HCT116 (cell line): ENCODE data around the gene ADK. TPM values are rescaled to one million over a fixed set of nuclear protein-coding genes. Genes with fewer than 3 reads are reported as not detected.

ENCODE experiments used
- ATAC-seq: fragments of 200-7000 bp; cut with Tn5 transposase; 2 replicates; pipeline ENCODE4 v1.9.1; 2020; ENCODE audit warnings: mild to moderate bottlenecking, moderate library complexity
- BruUV-seq: library from RNA; stranded (reverse); fragments of 400-500 nt; replicated peaks from 2 replicates; lab custom pipeline; 2021; lab: Mats Ljungman, UMichigan
- CTCF ChIA-PET: fragments of 300-600 bp; sonication (Branson Sonifier 250); formaldehyde crosslinking; loops from one replicate; lab custom pipeline; 2021; ENCODE audit warnings: antibody characterized with exemption; lab: Charles Lee
- POLR2A ChIA-PET: fragments of 300-600, 350-600 bp; sonication (Branson Sonifier 250); formaldehyde crosslinking; loops from one replicate; lab custom pipeline; 2021; ENCODE audit warnings: antibody characterized with exemption; lab: Charles Lee
- RAD21 ChIA-PET, 2 experiments: fragments of 300-600 bp; sonication (Branson Sonifier 250); formaldehyde crosslinking; loops; one replicate each; lab custom pipeline; 2023; ENCODE audit warnings: low total read pairs in 2 of 2; ENCODE audit not compliant: uncharacterized antibody in 2 of 2, unreplicated experiment in 2 of 2, low non-redundant PET in 1 of 2; lab: Charles Lee
- DNase-seq: peaks from one replicate; pipeline ENCODE4 v3.0.0-alpha.2; 2010; ENCODE audit warnings: low read depth, low spot score
- H2AFZ ChIP-seq: fragments of 200-600 bp; shearing (Covaris generic), sonication (generic); 2 replicates; pipeline ENCODE4 v1.6.1; 2017; ENCODE audit warnings: low read depth, mixed run types, mixed read lengths, antibody characterized with exemption, low read length; ENCODE audit not compliant: poor library complexity, severe bottlenecking
- H3K27ac ChIP-seq: 2 replicates; pipeline ENCODE4 v1.5.1; 2012; ENCODE audit warnings: low read depth, low read length
- H3K27me3 ChIP-seq: fragments of 200-600 bp; sonication (generic); 2 replicates; pipeline ENCODE4 v1.6.1; 2016; ENCODE audit warnings: mixed run types, low read length, mixed read lengths; ENCODE audit not compliant: insufficient read depth
- H3K36me3 ChIP-seq, 2 experiments: fragments of 200-500 bp in 1 of 2; fragments of 200-600 bp in 1 of 2; sonication (Bioruptor generic) in 1 of 2; sonication (generic) in 1 of 2; 2 replicates each; pipeline versions ENCODE4 v1.5.1 to v1.6.1; 2014 to 2016; ENCODE audit warnings: low read length in 2 of 2, inconsistent platforms in 1 of 2, mixed read lengths in 1 of 2, mixed run types in 1 of 2; ENCODE audit not compliant: insufficient read depth in 2 of 2, control insufficient read depth in 1 of 2
- H3K4me1 ChIP-seq, 2 experiments: fragments of 200-600 bp in 1 of 2; sonication (generic) in 1 of 2; 2 replicates each; pipeline versions ENCODE4 v1.5.1 to v1.6.1; 2012 to 2017; ENCODE audit warnings: low read length in 2 of 2, inconsistent platforms in 1 of 2, mild to moderate bottlenecking in 1 of 2, mixed read lengths in 1 of 2, mixed run types in 1 of 2, moderate library complexity in 1 of 2; ENCODE audit not compliant: insufficient read depth in 2 of 2, control insufficient read depth in 1 of 2
- H3K4me2 ChIP-seq: fragments of 200-600 bp; sonication (generic); 2 replicates; pipeline ENCODE4 v1.6.1; 2017; ENCODE audit warnings: mixed run types, low read length, mixed read lengths
- H3K4me3 ChIP-seq, 2 experiments: fragments of 200-600 bp in 1 of 2; sonication (generic) in 1 of 2; replicated peaks in 1 of 2; 2 replicates each; pipeline ENCODE4 v1.5.1; 2011 to 2016; ENCODE audit warnings: low read length in 2 of 2, control low read depth in 1 of 2, low read depth in 1 of 2, mild to moderate bottlenecking in 1 of 2, mixed read lengths in 1 of 2, mixed run types in 1 of 2
- H3K79me2 ChIP-seq: fragments of 200-600 bp; sonication (generic); 2 replicates; pipeline ENCODE4 v1.6.1; 2017; ENCODE audit warnings: mild to moderate bottlenecking, mixed run types, low read length, moderate library complexity, mixed read lengths; ENCODE audit not compliant: insufficient read depth
- H3K9ac ChIP-seq: fragments of 200-600 bp; sonication (generic); 2 replicates; pipeline ENCODE4 v1.6.1; 2016; ENCODE audit warnings: low read length, mixed read lengths
- H3K9me2 ChIP-seq: fragments of 200-600 bp; sonication (generic), shearing (Covaris generic); 2 replicates; pipeline ENCODE4 v1.6.1; 2017; ENCODE audit warnings: mixed run types, mild to moderate bottlenecking, moderate library complexity; ENCODE audit not compliant: insufficient read depth
- H3K9me3 ChIP-seq, 2 experiments: fragments of 200-500 bp in 1 of 2; fragments of 200-600 bp in 1 of 2; sonication (Bioruptor generic) in 1 of 2; sonication (generic) in 1 of 2; 2 replicates each; pipeline ENCODE4 v1.6.1; 2014 to 2017; ENCODE audit warnings: low read length in 2 of 2, mixed read lengths in 2 of 2, inconsistent platforms in 1 of 2, low read depth in 1 of 2, mild to moderate bottlenecking in 1 of 2, mixed run types in 1 of 2, moderate library complexity in 1 of 2; ENCODE audit not compliant: control insufficient read depth in 1 of 2, insufficient read depth in 1 of 2
- H4K20me1 ChIP-seq: fragments of 200-600 bp; sonication (generic), shearing (Covaris generic); 2 replicates; pipeline ENCODE4 v1.6.1; 2017; ENCODE audit warnings: mixed run types, mild to moderate bottlenecking, moderate library complexity; ENCODE audit not compliant: insufficient read depth
- RAD21 ChIP-seq: IDR thresholded peaks from 2 replicates; pipeline ENCODE4 v1.6.1; 2012; ENCODE audit warnings: low read depth, mild to moderate bottlenecking
- intact Hi-C: fragments of 100-400 bp; cut with micrococcal nuclease; formaldehyde crosslinking; loops from 2 replicates; pipeline ENCODE4 v1.10.0; 2022
- total RNA-seq: library from RNA; stranded (reverse); gene quantifications from one replicate; pipeline ENCODE4 v1.2.1, GENCODE V29; 2021; ENCODE audit not compliant: unreplicated experiment
- TF ChIP-seq, protein P1 (sequence below), 3 experiments: fragments of 200-600 bp in 1 of 3; sonication (generic) in 1 of 3; IDR thresholded peaks in 2 of 3; conservative IDR thresholded peaks in 1 of 3; 2 replicates each; pipeline ENCODE4 v1.5.1; 2012 to 2017; ENCODE audit warnings: low read depth in 2 of 3, low read length in 2 of 3, antibody characterized with exemption in 1 of 3, borderline replicate concordance in 1 of 3, control low read depth in 1 of 3, mild to moderate bottlenecking in 1 of 3, mixed read lengths in 1 of 3, mixed run types in 1 of 3, moderate library complexity in 1 of 3; ENCODE audit not compliant: insufficient read depth in 1 of 3
- TF ChIP-seq, protein P2 (sequence below): IDR thresholded peaks from 2 replicates; pipeline ENCODE4 v1.6.1; 2012

Gene ADK
- total RNA-seq, 1 experiment from 2014 or later = 55.0 TPM

DNA sequence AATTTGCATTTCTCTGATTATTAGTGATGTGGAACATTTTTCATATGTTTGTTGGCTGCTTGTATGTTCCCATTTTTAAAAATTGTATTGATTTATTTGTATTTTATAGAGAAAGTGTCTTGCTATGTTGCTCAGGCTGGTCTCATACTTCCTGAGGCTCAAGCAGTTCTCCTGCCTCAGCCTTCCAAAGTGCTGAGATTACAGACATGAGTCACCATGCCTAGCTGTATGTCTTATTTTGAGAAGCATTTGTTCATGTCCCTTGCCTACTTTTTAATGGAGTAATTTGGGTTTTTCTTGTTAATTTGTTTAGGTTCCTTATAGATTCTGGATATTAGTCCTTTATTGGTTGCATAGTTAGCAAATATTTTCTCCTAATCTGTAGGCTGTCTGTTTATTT lies 461.2 kb downstream of the ADK start:
- intact Hi-C loops = no loop called here

DNA sequence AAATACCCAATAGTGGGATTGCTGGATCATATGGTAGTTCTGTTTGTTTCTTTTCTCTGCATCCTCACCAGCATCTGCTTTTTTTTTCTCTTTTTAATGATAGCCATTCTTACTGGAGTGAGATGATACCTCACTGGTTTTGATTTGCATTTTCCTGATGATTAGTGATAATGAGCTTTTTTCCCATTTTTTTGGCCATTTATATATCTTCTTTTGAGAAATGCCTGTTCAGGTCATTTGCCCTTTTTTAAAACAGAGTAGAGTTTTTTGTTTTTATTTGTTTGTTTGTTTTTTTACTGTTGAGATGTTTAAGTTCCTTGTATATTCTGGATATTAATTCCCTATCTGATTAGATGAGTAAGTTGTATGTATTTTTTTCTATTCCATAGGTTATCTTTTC lies 469.6 kb downstream of the ADK start:
- DNase-seq (no peak), ATAC-seq (no peak)
- Histone ChIP-seq H3K4me2 (no peak overlapping the region), H3K4me1 (no peaks in the 10 kb centered on the region), H4K20me1 (no peaks in the 10 kb centered on the region), H3K9me3 (peaks cover 4 to 5% of the 10 kb centered on the region in 2 experiments; a peak in 2 of 4 replicates), H3K36me3 (no peaks in the 10 kb centered on the region), H3K9me2 (no peaks in the 10 kb centered on the region), H3K79me2 (no peaks in the 10 kb centered on the region), H2AFZ (no peak overlapping the region), H3K9ac (no peak overlapping the region), H3K27ac (no peak overlapping the region), H3K4me3 (no peak overlapping the region), H3K27me3 (no peaks in the 10 kb centered on the region)
- ChIA-PET POLR2A (no interaction called here), CTCF (no interaction called here), RAD21 (no interaction called here)
- TF ChIP-seq RAD21 = no peak
- intact Hi-C loops = no loop called here
- no TSS peak for BruUV-seq

More for the DNA sequence above, 461.2 kb downstream of the ADK start:
- ATAC-seq (no peak), DNase-seq (no peak)
- ChIA-PET CTCF (no interaction called here), RAD21 (no interaction called here), POLR2A (no interaction called here)
- H3K4me2 ChIP-seq = no peak overlapping the region
- no peaks in the 10 kb centered on the region for H3K4me1 ChIP-seq
- no peaks in the 10 kb centered on the region for H4K20me1 ChIP-seq
- H3K4me3 ChIP-seq = no peak overlapping the region
- no peaks in the 10 kb centered on the region for H3K9me3 ChIP-seq
- no TSS peak for BruUV-seq
- H3K9ac ChIP-seq = no peak overlapping the region
- no peaks in the 10 kb centered on the region for H3K9me2 ChIP-seq
- no peaks in the 10 kb centered on the region for H3K36me3 ChIP-seq
- H3K79me2 ChIP-seq = no peaks in the 10 kb centered on the region
- no peak overlapping the region for H3K27ac ChIP-seq
- no peak overlapping the region for H2AFZ ChIP-seq
- TF ChIP-seq, protein P1, sequence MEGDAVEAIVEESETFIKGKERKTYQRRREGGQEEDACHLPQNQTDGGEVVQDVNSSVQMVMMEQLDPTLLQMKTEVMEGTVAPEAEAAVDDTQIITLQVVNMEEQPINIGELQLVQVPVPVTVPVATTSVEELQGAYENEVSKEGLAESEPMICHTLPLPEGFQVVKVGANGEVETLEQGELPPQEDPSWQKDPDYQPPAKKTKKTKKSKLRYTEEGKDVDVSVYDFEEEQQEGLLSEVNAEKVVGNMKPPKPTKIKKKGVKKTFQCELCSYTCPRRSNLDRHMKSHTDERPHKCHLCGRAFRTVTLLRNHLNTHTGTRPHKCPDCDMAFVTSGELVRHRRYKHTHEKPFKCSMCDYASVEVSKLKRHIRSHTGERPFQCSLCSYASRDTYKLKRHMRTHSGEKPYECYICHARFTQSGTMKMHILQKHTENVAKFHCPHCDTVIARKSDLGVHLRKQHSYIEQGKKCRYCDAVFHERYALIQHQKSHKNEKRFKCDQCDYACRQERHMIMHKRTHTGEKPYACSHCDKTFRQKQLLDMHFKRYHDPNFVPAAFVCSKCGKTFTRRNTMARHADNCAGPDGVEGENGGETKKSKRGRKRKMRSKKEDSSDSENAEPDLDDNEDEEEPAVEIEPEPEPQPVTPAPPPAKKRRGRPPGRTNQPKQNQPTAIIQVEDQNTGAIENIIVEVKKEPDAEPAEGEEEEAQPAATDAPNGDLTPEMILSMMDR (IDR thresholded peaks at IDR 0.05 in 2 of 3, conservative IDR thresholded peaks at IDR 0.05 in 1 of 3; ENCODE audit: borderline replicate concordance in 1 of 3, insufficient read depth in 1 of 3, low read depth in 2 of 3, low read length in 2 of 3) = no peak
- TF ChIP-seq, protein P2, sequence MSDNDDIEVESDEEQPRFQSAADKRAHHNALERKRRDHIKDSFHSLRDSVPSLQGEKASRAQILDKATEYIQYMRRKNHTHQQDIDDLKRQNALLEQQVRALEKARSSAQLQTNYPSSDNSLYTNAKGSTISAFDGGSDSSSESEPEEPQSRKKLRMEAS = no peak
- H3K27me3 ChIP-seq = no peaks in the 10 kb centered on the region
